ENCODE results near the gene FAAP20. TPM values are rescaled to one million over a fixed set of nuclear protein-coding genes. Genes with fewer than 3 reads are reported as not detected.
"Not testable (repeated sequence)": the region's sequence is repeated elsewhere in the genome, so short reads cannot be mapped to it uniquely, and the experiment has no call there.

The FAAP20 gene
- total RNA-seq, 1 experiment from 2014 or later = 184 TPM

DNA sequence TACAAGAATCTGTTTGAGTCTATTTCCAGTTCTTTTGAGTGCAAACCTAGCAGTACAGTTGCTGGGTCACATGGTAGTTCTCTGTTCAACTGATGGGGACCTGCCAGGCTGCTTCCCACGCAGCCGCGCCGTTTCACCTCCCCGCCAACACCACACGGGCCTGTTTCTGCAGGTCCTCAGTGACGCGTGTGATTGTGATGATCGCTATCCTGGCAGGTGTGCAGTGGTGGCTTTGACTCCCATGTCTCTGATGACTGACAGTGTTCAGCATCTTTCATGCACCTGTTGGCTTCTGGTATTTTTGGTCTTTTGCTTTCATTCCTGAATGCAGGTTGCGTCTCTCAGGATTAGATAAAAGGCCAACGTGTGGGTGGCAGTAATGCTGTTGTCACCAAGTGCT is 41.6 kb downstream of the FAAP20 start:
- no peak for DNase-seq (ENCODE audit: low read depth)
- in situ Hi-C loops (cut with HindIII; ENCODE audit: low pct_unique_long_range_greater_than_20kb, low sequenced_read_pairs) = no loop called here

DNA sequence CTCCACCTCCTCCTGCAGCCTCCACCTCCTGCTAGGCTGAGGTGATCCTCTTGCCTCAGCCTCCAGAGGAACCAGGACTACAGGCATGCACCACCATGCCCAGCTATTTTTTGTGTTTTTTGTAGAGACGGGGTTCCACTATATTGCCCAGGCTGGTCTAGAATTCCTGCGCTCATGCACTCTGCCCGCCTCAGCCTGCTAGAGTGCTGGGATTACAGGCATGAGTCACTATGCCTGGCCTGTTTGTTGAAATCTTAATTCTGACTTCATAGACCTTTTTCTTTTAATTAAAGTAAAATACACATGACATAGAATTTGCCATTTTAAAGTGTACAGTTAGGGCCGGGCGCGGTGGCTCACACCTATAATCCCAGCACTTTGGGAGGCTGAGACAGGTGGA is 42.7 kb downstream of the FAAP20 start:
- DNase-seq (ENCODE audit: low read depth) = no peak
- in situ Hi-C loops (cut with HindIII; ENCODE audit: low pct_unique_long_range_greater_than_20kb, low sequenced_read_pairs) = no loop called here

DNA sequence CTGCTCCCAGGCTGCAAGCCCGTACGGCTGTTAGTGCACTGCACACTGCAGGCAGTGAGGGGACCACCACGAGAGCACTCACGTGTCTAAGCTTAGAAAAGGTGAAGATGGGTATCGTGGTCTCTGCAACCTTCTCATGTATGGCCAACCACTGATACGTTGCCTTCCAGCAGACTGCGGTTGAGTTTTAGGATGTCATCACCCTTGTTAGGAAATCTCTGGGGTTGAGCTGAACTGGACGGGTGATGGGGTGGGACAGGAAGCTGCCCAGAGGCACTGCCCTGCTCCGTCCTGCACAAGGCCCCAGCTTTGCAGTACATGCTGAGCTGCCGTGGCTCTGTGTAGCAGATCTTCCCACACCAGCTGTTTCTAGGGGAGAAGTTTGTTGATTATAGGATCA is 43.3 kb downstream of the FAAP20 start:
- DNase-seq (ENCODE audit: low read depth) = no peak
- in situ Hi-C loops (cut with HindIII; ENCODE audit: low pct_unique_long_range_greater_than_20kb, low sequenced_read_pairs) = no loop called here

DNA sequence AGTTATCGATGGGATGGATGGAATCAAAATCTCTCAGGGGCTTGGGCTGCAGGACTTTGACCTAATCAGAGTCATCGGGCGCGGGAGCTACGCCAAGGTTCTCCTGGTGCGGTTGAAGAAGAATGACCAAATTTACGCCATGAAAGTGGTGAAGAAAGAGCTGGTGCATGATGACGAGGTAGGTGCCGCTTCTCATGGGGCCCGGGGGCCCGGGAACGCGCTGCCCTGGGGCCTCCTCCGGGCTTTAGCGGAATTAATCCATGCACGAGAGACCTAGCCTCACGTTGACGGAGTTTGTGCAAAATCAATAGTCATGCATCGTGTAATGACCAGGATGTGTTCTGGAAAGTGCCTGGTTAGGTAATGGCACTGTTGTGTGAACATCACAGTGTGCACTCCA is 43.8 kb downstream of the FAAP20 start:
- no peak for DNase-seq (ENCODE audit: low read depth)
- in situ Hi-C loops (cut with HindIII; ENCODE audit: low pct_unique_long_range_greater_than_20kb, low sequenced_read_pairs) = no loop called here

DNA sequence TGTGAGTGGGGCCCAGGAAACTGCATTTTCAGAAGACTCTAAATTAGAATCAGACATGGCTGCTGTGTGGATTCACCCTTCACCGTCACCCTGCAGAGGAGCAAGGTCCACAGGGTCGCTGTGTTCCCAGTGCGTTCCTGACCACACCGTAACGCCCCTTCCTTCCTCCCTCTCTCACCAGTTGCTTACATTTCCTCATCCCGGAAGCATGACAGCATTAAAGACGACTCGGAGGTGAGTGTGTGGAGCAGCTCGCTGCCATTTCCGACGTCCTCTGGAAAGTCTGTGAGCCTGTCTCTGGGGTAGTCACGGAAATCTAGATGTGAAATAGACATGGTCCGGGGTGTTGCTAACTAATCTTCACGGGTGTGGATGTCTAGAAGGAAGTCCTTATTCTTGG is 45.9 kb downstream of the FAAP20 start:
- no peak for DNase-seq (ENCODE audit: low read depth)
- in situ Hi-C loops (cut with HindIII; ENCODE audit: low pct_unique_long_range_greater_than_20kb, low sequenced_read_pairs) = no loop called here

DNA sequence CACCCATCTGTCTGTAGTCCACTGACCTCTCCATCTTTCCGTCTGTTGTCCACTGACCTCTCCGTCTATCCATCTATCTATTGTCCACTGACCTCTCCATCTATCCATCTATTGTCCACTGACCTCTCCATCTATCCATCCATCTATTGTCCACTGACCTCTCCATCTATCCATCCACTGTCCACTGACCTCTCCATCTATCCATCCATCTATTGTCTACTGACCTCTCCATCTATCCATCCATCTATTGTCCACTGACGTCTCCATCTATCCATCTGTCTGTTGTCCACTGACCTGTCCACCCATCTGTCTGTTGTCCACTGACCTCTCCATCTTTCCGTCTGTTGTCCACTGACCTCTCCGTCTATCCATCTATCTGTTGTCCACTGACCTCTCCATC is 46.7 kb downstream of the FAAP20 start:
- DNase-seq (ENCODE audit: low read depth); in situ Hi-C loops (cut with HindIII; ENCODE audit: low pct_unique_long_range_greater_than_20kb, low sequenced_read_pairs): not testable (repeated sequence)

DNA sequence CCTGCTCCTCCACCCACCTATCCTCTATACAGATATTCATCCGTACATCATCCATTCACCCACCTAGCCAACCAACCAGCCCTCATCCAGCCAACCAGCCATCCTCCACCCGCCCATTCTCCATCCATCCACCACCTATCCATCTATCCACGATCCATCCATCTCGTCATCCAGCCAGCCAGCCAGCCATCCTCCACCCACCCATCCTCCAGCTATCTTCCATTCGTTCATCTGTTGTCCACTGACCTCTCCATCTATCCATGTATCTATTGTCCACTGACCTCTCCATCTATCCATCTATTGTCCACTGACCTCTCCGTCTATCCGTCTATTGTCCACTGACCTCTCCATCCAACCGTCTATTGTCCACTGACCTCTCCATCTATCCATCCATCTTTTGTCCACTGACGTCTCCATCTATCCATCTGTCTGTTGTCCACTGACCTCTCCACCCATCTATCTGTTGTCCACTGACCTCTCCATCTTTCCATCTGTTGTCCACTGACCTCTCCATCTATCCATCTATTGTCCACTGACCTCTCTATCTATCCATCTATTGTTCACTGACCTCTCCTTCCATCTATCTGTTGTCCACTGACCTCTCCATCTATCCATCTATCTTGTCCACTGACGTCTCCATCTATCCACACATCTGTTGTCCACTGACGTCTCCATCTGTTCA is 47.6 kb downstream of the FAAP20 start:
- no peak for DNase-seq (ENCODE audit: low read depth)
- in situ Hi-C loops (cut with HindIII; ENCODE audit: low pct_unique_long_range_greater_than_20kb, low sequenced_read_pairs) = no loop called here

DNA sequence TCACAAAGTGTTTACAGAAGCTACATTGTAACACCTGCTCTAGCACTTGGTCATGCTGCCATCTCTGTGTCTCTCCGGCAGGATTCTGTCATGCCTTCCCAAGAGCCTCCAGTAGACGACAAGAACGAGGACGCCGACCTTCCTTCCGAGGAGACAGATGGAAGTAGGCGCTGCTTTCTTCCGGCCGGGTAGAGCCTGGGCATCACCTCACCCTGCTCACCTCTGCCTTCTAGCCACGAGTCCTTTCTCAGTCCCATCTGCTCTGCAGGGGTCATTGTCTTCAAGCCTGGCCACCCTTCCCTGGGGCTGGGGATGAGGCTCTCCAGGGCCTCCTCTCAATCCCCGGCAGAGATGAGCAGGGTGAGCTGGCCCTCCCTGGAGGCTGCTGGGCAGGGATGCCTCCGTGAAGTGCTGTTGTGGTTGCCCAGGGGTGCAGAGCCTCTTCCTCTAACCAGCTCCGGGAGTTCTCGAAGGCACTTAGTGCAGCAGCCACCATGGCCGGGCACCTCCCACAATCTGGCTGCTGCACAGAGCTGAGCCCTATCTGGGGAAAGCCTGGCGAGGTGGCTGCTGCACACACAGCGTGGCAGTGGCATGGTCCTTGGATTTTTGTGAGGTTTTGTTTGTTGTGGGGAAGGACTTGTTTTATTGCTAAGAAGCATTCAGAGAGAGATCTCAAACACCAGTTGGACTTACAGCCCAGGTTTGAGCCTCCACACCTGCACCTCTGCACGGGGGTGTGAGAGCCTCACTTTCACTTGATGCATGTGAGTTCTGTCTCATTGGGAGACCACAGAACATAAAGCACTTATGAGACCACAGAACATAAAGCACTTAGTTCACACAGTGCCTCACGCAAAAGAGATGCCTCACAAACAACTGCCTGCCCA is 48.4 kb downstream of the FAAP20 start:
- in situ Hi-C loops (cut with HindIII; ENCODE audit: low pct_unique_long_range_greater_than_20kb, low sequenced_read_pairs) = no loop called here
- no peak for DNase-seq (ENCODE audit: low read depth)

DNA sequence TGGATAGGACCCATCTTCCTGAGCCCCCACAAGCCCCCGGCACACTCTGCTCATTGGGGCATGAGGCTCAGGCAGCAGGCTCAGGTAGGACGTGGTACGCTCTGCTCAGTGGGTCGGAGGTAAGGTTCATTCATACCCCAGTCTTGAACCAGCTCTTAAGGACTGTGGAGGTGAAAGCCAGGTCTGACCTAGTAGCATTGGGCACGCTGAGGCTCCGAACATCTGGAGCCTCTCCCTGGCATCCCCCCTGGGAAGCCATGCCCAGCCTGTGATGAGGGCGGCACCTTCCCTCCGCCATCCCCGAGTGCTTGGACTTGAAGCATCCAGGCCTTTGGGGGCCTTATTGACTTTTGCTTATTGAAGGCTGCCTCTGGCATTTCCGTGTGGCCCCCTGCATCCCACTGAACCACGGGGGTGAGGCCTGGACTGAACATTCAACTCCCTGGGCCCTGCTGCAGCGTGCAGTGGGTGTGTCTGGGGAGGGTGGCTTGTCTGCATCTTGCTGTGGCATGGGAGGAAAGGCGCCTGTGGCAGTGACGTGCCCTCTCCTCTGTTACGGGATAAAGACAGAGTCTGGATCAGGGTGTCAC is 50.0 kb downstream of the FAAP20 start:
- no peak for DNase-seq (ENCODE audit: low read depth)
- in situ Hi-C loops (cut with HindIII; ENCODE audit: low pct_unique_long_range_greater_than_20kb, low sequenced_read_pairs) = no loop called here

DNA sequence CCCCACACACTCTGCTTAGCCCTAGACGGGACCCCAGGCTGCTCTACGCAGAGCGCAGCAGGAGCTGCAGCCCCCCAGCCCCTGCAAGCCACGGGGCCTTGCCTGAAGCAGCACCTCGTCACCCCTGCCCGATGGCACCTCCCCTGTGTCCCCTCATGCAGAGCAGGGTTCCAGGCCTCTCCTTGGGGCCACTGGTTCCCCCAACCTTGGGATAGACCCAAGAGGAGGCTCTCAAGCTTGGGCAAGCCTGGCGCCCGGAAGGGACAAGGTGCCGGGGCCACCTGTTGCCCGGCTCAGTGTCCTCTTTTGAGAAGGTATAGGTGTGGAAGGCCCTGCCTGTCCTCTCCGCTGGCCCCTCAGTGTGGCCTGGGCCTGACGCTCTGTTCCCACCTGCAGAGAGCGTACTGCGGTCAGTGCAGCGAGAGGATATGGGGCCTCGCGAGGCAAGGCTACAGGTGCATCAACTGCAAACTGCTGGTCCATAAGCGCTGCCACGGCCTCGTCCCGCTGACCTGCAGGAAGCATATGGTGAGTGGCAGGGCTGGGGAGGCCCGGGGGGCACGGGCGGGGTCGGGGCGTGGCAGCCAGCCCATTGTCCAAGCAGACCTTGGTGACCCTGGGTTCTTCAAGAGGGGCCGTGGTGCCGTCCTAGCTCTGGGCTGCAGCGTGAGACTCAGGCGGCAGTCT is 50.6 kb downstream of the FAAP20 start:
- DNase-seq (ENCODE audit: low read depth) = no peak
- in situ Hi-C loops (cut with HindIII; ENCODE audit: low pct_unique_long_range_greater_than_20kb, low sequenced_read_pairs) = no loop called here

DNA sequence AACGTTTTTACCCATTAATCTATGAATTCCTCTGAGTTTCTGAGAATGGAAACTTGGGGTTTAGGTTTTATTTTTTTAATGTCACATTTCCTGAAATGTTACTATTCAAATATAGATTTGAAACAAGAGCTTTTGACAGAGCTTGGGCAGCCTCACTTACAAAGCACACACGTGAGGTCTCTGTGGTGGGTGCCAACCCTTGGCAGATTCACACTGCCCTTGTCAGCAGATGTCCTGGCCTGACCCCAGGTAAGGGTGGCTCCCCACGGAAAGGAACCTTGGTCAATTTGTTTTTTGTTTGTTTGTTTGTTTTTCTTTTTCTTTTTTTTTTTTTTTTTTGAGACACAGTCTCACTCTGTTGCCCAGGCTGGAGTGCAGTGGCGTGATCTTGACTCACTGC is 53.5 kb downstream of the FAAP20 start:
- no peak for DNase-seq (ENCODE audit: low read depth)
- in situ Hi-C loops (cut with HindIII; ENCODE audit: low pct_unique_long_range_greater_than_20kb, low sequenced_read_pairs) = no loop called here

Other genes with a start within 250 kb of the FAAP20 start
- gene CFAP74, start 191.0 kb downstream of the FAAP20 start, total RNA-seq (2014; rRNA removed; shearing (Covaris generic); ENCODE audit: low replicate concordance) = not detected in 2 replicates
- gene GABRD, start 175.4 kb downstream of the FAAP20 start, total RNA-seq (2014; rRNA removed; shearing (Covaris generic); ENCODE audit: low replicate concordance) = 0.74 TPM in 1 of 2 replicates, not detected in the other
- gene PRKCZ, start 144.4 kb downstream of the FAAP20 start, total RNA-seq (2014; rRNA removed; shearing (Covaris generic); ENCODE audit: low replicate concordance) = 36.2 and 60.4 TPM in 2 replicates
- 4.8 and 5.6 TPM in 2 replicates for gene SKI, start 33.5 kb upstream of the FAAP20 start, total RNA-seq (2014; rRNA removed; shearing (Covaris generic); ENCODE audit: low replicate concordance)
- gene MORN1, start 196.8 kb upstream of the FAAP20 start, total RNA-seq (2014; rRNA removed; shearing (Covaris generic); ENCODE audit: low replicate concordance) = 10.3 and 20.3 TPM in 2 replicates
- gene RER1, start 197.1 kb upstream of the FAAP20 start, total RNA-seq (2014; rRNA removed; shearing (Covaris generic); ENCODE audit: low replicate concordance) = 55.7 and 105 TPM in 2 replicates
- gene PEX10, start 217.8 kb upstream of the FAAP20 start, total RNA-seq (2014; rRNA removed; shearing (Covaris generic); ENCODE audit: low replicate concordance) = 67.4 and 71.9 TPM in 2 replicates